NCI-H510A treated with DMSO at 0.1 percent for 48 hours (cell line): Measurements from ENCODE around the gene AJUBA.
"Not testable (repeated sequence)": the region's sequence is repeated elsewhere in the genome, so short reads cannot be mapped to it uniquely, and the experiment has no call there.

Experiments
- DNase-seq: peaks from one replicate; lab custom pipeline; 2025; lab: John Stamatoyannopoulos, UW

AJUBA gene

DNA sequence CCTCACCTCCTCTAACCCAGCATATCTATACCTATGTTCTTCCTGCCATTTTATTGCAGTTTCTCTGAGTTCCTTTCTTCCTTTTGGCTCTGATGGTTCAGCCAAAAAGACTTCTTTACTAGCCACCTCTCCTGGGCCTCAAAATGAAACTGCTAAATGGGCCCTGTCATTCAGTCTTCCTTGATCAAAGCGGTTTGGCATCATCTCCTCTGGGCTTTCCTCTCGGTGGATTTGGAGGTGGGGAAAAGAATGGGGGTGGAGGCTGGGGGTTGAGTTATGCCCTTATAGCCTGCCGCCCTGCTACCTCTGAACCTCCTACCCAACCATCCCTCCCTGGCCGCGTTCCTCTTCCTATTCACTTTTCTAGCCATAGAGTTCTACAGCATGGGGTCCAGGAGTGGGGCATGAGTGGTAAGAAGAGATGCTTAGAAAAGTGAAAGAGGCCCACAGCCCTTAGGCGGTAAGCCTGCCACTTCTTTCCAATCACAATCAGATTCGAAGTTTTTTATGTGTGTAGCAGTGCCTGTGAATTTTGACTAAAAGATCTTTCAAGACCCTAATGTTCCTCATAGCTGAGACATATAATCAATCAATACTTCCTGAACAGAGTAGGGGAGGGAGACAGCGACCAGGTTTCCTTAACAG, 2.5 kb downstream of the AJUBA start:
- no peak for DNase-seq

DNA sequence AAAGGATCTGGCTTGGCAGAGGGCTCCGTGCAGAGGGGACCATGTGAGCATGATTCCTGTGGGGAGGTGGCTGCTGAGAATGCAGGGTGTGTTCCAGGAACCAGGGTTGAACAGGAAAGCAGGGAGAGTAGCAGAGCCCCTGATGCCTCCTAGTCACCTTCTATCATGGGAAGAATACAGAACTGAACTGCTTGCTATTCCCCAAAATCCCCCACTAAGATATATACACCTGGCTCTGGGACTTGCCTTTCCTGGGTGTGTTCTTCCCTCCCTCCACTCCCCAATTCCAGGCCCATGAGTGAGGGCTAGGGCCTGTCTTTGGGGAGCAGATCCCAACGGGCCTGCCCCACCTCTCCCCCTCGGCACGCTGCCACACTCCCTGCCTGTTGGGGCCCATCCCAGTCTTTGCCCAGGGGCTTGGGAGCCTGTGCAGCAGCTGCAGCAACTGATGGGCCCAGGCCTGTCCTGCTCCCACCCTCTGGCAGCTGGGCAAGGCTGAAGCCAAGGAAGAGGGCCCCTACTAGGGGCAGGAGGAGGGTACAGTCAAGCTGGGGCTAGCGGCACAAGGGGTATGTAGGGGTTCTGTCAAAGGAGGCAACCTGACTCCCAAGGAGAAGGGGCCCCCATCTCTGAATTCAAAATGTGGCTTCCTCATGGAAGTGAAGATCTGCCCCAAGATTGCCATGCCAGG, 3.2 kb downstream of the AJUBA start:
- no peak for DNase-seq

DNA sequence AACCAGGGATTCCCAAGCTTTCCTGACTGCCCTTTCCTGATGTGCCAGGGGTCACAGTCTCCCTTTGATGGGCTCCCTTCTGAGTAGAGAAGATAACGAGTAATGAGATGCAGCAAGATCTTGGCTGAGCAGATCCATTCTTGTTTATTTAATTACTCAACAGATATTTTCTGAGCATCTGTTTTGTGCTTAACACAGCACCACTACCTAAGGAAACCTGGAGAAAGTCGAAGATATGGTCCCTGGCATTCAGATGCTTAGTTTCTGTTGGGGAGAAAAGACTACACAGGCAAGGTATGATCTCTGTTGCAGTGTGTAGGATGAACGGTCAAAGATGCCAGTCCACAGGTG, 3.9 kb downstream of the AJUBA start:
- DNase-seq: no peak

DNA sequence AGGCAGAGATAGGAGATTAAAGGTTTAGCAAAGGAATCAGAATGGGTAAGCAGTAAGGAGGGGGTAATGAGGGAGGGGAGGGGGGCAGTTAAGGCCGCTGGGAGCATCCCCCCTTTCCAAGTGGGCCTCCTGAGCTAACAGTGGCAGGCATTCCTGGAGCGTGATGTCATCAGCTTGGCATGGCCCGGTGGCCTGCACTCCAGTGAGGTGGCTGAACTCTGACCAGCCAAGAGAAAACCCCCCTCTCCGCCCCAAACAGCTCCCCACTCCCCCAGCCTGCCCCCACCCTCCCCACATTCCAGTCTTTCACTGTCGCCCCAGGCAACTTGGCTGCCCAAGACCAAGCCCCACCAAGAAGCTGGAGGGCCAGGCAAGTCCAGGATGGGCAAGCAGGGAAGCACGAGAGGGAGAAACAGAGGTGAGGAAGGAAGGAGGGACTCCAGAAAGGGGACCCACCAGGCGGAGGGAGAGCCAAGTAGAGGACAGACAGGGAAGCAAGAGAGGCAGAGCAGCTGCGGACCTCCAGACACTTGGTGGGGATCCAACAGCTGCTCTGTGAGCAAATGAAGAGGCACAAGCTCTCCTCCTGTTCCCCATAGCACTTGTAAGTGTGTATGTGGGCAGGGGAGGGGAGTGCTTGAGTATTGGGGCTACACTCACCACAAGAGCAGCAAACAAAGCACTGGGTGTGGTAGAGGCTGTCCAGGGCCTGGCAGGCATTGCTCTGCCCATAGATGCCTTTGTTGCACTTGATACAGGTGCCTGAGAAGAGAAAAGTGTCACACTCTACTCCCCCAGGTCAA, 4.5 kb downstream of the AJUBA start:
- no peak for DNase-seq

DNA sequence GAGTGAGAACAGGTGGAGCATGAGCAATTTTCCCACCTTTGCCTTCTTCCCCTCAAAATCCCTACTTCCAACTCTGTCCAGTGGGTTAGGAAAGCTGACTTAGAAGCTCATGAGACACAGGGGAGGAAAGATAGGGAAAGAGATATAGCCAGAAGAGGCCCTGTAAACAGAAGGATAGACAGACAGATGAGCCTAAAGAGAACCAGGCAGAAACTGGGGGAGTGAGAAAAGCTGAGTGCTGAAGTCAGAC, 5.0 kb downstream of the AJUBA start:
- DNase-seq: no peak

DNA sequence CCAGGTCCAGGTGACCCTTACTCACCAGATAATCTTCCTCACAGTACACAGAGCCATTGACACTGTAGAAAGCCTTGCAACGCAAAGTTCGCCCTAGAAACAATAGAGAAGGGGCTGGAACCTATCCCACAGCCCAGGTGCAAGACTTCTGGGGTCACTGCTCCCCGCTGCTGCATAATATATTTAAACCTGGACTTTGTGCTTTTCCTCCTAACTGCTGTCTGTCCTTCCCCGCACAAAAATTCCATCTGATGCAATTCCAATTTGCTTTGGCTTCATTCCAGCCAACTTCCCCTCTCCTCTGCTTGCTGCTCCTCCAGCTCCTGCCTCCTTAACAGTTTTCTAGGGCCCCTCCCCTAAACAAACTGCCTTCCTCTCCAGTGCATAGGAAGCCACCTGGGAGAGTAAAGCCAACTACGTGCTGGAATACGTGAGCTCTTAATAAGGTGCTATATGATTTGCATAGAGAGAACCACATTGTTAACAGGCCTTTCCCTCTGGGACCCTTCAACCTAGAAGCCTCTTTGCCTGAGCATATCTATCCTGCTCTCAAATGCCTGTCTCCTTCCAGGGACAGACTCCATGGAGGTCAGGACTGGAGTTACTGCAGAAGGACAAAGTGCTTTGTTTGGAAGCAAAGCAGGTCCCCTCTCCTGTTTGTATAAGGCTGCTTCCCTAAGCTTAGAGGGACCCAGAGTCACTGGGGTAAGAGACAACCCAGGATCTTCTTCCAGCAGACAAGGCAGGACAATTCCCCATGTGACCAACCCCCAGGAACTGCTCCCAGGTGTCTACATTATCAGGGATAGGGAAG, 5.5 kb downstream of the AJUBA start:
- DNase-seq: peak; percentile 47

DNA sequence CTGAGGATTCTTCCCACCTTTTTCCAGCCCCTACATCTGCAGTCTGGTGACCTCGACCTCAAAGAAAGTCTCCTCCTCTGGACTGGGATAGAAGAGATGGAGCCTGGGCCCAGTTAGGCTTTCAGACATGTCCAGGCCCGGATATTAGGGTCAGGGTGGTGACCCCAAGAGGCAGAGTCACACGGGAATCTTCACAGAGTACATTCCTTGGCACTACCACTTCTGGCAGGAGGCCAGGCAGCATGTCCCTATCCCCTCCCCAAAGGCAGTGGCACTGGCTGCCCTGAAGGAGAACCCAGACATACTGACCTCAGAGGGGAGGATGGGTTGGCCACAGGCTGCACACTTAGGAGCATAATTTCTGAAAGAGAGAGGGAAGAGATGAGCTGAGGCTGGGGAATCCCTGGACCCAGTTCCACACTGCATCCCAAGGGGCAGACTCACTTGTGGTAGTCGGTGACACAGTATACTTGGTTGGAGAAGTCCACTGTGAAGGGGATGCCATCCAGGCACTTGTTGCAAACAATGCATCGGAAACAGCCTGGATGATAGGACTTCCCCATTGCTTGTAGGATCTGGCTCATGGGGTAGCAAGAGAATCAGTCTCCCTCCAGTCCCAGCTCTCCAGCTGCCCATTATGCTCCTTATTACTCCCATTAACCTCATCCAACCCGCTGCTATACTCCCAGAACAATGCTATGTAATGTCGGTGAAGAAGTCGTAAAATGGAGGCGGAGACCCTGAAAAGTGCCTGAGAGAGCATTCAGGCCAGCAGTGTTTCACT, 7.6 kb downstream of the AJUBA start:
- no peak for DNase-seq

DNA sequence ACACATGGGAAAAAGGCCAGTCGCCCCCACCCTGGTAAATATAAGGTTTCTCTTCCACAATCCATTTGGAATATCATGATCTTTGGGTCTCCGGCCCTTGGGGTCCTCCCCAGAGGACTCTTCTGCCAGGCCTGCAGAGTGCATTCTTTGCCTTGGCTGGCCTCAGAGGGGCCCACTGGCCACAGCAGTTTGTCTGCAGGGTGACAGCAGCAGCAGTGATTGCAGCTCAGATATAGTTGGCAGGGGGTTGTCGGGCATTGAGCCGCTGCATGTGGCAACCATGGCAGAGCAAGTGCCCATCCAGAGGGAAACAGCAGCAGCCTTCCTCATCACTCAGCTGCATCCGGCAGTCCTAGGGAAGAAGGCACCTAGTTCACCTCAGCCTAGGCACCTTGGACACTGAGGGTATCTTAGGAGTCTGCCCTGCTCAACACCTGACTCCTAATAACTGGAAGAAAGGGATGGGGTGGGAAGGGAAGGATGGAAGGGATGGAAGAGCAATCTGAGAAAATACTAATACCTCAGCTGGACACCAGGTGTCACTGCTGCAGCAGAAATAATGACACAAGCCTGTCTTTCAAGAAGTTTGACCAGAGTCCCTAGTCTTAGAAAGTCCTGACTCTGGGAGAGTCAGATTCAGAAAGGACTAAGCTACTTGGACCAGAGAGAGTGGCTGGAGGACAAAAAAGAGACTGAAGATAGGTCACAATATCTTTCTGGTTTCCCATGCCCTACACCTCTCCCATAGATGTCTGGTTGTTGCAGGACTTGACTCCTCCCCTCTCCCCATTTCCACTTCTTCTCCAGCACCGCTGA, 8.9 kb downstream of the AJUBA start:
- DNase-seq: peak; percentile 37

DNA sequence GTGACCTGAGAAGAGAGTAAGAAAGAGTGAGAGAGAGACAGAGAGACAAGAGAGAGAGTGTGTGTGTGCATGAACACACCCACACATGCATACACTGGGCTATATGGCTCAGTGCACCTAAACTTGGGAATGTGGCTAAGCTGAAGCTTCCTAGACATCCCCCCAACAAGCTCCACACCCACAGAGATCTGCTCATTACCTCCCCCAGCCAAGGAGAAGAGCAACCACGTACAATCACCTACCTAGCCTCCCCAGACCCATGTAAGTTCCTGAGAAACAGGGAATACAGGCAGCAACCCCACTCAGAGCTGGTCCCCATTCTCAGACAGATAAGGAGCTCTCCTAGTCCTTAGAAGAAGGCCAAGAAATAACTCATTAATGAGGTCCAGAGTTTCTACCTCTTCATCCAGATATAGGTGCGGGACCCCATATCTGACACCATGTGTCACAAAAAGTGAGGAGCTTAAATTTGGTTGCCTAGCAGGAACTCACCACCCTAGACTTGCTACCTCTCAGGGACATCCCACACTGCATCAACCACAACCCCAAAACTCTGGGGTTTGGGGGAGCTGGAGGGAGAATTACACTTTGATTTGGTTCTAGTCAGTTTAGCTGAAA, 9.9 kb downstream of the AJUBA start:
- no peak for DNase-seq

DNA sequence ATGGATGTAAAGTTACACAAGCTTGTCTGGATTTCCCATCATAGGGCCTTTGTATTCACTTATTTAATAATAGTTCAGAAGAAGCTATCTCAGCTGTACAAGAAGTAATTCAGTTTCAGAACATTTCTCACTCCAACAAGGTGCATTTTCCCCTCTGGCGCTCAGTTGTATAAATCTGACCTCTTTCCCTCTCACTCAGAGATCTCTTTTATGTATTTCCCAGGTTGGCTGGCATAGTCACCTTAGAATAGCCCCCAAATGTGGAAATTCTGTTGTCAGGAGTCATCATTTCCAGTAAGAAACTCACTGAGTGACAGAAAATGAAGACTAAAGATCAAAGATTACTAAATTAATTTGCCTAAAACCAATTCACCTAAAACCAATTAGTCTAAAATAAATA, 11.2 kb downstream of the AJUBA start:
- no peak for DNase-seq

DNA sequence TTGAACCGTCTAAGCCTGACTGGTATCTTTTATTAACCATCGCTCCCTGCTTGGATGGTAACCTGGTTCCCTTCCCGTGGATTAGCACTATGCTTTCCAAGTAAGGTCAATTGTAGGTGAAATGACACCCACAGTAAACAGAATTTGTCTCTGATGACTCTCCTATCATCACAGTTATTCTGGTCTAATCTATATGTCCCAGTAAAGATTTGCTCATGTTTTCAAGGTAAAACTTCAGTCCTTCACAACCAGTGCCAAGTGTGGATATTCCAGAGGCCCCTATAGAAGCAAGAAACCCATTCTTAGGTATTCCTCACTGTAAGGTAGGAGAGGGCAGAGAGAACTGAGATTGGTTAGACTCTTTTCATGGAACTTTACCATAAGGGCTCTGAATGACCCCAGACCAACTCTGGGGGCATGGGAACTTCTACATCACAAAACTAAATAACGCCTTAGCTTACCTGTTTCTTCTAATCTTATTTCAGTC, 15.5 kb downstream of the AJUBA start:
- DNase-seq: no peak

DNA sequence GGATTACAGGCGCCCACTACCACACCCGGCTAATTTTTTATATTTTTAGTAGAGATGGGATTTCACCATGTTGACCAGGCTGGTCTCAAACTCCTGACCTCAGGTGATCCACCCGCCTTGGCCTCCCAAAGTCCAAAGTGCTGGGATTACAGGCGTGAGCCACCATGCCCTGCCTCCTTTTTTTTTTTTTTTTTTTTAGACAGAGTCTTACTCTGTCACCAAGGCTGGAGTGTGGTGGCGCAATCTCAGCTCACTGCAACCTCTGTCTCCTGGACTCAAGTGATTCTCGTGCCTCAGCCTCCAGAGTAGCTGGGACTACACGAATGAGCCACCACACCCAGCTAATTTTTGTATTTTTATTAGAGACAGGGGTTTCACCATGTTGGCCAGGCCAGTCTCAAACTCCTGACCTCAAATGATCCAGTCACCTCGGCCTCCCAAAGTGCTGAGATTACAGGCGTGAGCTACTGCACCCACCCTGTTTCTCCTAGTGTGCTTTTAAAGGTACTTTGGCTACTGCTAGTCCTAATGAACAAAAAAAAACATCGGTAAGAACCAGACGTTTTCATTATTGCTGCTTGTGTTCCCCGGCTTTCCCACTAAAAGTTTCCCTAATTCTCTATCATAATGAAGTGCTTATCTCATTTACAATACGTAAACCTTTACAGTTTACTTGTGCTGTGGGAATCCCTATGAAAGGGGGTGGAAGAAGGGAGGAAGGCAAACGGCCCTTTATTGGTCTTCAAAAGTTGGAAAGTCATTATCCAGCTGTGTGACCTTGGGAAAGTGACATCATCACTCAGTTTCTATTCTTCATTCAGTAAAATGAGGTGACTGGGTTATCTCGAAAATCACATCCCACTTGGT, 16.2 kb downstream of the AJUBA start:
- not testable (repeated sequence) for DNase-seq

DNA sequence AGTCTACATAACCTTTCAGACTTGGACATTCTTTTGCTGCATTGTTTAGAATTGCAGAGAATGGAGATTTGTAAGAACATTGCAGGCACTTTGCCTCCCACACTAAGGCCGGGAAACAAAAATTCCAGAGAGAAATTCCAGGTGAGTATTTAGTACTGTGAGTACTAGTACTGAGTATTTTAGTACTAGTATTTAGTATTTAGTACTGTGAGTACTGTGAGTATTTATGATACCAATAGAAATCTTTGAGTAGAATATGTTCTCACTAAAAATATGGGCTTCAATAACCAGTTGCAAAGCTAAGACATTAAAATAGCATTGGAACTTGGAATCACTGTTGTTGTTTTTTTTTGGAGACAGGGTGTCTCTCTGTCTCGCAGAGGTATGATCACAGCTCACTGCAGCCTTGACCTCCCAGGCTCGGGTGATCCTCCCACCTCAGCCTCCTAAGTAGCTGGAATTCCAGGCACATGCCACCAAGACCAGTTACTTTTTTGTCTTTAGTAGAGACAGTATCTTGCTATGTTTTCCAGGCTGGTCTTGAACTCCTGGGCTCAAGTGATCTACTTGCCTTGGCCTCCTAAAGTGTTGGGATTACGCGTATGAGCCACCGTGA, 20.2 kb downstream of the AJUBA start:
- no peak for DNase-seq

DNA sequence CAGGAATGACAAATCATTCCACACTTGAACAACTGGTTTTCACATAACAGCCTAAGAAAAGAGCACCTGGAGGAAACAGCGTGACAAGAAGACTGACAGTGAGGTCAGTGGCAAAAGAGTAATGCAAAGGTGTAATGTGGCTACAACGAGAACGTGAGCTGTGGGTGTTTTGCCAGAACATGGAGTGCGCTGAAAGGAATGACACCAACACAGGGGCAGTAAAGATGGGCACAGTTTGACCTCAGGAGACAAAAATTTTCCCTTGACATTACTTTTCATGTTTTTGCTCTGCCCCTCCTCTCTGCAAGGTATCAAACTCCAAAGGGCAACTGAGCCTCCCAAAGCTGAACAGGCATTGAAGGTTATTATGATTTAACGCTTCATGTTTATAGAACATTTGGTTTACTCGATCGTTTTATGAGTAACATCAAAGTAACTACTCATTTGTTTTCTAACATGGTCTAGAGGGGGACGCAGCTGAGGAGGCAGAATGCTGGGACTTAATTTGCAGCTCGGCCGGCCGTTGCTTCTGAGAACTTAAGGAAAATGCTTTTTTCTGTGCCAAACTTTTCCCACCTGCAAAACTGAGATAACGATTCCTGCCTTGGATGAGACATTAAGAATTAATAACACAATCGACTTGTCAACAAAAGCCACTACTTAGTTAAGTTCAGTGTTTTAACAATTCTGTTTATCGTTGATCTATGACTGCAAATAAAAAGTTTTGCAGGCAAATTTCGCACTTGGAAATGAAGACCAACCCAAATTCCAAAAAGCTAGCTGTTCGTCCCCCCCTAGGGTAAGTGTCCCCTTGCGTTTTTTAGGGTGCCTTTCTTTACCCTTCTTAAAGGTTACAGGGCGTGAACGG, 26.4 kb downstream of the AJUBA start:
- DNase-seq: no peak

DNA sequence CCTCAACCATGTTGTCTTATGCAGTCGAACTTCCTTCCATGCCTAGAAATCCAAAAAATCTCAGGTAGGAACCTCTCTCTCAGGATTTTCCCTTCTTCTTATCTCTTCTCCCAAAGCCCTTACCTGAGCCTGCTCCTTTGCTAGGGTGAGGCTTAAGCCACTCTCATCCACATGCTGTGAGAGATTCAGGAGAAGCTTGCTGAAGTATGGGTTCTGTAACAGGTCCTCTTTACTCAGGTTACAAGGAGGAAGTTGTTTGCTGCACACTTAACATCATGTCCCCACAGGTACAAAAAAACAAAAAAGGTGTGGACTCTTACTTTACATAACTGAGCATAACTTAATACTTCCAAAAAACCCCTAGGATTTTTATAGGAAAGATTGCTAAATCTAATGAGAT, 29.9 kb downstream of the AJUBA start:
- DNase-seq: no peak

DNA sequence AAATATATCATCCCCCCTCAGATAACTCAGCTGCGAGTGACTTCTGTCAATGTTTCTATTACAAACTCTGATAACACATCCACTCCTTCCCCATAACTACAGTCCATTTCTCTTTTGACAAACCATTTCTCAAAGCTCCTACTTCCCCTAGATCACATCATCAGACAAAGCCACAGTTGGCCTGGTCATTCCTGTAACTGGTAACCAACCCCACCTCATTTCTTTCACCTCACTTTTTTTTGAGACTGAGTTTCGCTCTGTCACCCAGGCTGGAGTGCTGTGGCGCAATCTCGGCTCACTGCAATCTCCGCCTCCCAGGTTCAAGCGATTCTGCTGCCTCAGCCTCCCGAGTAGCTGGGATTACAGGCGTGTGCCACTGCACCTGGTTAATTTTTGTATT, 30.6 kb downstream of the AJUBA start:
- DNase-seq: not testable (repeated sequence)

DNA sequence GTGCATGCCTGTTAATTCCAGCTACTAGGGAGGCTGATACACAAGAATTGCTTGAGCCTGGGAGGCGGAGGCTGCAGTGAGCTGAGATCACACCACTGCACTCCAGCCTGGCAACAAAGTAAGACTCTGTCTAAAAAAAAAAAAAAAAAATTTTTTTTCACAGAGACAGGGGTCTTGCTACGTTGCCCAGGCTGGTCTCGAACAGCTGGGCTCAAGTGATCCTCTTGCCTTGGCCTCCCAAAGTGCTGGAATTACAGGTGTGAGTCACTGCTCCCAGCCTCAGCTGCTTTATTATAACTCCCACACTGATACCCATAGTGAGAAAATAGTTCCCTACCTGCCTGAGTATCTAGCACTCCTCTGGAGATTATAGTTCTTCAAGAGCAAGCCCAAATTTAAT, 36.7 kb downstream of the AJUBA start:
- DNase-seq: no peak

DNA sequence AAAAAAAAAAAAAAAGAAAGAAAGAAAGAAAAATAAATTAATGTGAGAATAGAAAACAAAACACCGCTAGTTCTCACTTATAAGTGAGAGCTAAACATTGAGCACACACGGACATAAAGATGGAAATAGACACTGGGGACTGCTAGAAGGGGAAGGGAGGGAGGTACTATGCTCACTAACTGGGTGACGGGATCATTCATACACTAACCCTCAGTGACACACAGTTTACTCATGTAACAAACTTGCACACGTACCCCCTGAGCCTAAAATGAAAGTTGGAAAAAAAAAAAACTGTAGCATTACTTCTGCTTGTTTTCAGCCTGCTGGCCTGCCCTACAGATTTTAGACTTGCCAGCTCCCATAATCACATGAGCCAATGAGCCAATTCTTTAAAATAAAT, 42.7 kb downstream of the AJUBA start:
- no peak for DNase-seq
